GM10266 (cell line): ENCODE data around the gene WDR55.
"Not testable (repeated sequence)": the region's sequence is repeated elsewhere in the genome, so short reads cannot be mapped to it uniquely, and the experiment has no call there.

ENCODE experiments used
- DNase-seq: peaks from one replicate; pipeline ENCODE4 v3.0.0; 2012; ENCODE audit errors: extremely low spot score
- CTCF ChIP-seq: IDR thresholded peaks from 2 replicates; pipeline ENCODE4 v1.5.1; 2012; ENCODE audit warnings: mild to moderate bottlenecking, low read depth; ENCODE audit not compliant: control insufficient read depth, insufficient read depth; ENCODE audit errors: missing control alignments

Gene WDR55

GRCh38 chr5:140637371-140638100 lies 27.2 kb upstream of the WDR55 start:
- no peak for TF ChIP-seq CTCF
- no peak for DNase-seq

GRCh38 chr5:140638898-140639147 lies 25.9 kb upstream of the WDR55 start:
- DNase-seq = not testable (repeated sequence)

DNA sequence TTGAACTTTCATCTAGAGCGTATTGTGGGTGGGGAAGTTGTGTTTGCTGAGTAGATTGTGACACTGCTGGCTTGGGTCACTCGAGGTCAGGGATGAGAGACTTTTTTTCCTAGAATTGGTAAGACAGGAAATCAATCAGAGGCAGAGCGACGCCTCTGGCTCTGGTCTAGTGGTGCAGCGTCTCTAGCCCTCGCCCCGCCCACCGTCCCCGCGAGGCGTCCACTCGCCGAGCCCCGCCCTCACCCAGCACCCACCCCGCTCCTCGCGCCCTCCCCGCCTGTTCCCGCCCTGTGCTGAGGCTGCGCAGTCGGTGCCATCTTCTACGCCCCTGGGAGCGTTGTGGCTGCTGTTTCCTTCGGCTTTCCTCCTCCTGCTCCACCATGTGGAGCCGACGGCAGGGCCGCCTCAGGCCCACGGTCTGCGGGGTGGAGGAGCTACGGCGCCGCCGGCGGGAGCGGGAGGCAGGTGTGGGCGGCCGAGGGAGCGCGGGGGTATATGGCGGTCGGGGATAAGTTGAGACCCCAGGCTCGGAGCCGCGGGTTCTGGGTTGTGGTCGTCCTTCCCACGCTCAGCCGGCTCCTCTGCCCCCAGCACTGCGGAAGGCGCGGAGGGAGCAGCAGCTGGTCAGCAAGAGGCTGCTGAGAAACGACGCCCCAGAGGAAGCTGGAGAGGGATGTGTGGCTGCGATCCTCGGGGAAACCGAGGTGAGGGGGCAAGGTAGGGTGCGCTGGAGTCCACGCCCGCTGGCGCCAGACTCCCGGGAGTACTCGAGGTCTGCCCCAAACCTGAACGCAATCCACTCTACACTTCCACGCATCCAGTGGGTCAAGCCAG lies 25.3 kb upstream of the WDR55 start, which contains the start of gene TMCO6:
TMCO6 (plus strand) TSS at position 304 of the 834 bp plus-strand sequence; CDS start at position 381, 77 bp downstream.
- TF ChIP-seq CTCF = peak; percentile 62
- peak; percentile 98 for DNase-seq

- no peak for TF ChIP-seq CTCF
- no peak for DNase-seq
Observed at GRCh38 chr5:140641716-140642115, 23.0 kb upstream of the WDR55 start.

DNA sequence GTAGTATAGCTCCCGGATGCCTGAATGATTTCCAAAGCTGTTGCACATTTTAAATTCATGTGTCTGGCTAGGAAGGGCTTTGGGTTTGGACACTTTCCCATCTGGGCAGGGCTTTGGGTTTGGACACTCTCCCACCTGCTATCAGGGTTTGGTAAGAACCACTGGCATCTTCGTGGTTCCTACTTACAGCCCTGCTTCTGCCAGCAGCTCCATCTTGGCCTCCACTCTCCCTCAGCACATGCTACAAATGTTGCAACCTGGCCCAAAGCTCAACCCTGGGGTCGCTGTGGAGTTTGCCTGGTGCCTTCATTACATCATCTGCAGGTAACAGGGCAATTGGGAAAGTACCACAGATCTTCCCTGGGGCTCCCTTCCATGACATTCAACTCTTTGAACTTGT lies 22.0 kb upstream of the WDR55 start:
- DNase-seq = no peak
- TF ChIP-seq CTCF = no peak

GRCh38 chr5:140647042-140647419 lies 17.7 kb upstream of the WDR55 start:
- DNase-seq = peak; percentile 35
- TF ChIP-seq CTCF = no peak

DNA sequence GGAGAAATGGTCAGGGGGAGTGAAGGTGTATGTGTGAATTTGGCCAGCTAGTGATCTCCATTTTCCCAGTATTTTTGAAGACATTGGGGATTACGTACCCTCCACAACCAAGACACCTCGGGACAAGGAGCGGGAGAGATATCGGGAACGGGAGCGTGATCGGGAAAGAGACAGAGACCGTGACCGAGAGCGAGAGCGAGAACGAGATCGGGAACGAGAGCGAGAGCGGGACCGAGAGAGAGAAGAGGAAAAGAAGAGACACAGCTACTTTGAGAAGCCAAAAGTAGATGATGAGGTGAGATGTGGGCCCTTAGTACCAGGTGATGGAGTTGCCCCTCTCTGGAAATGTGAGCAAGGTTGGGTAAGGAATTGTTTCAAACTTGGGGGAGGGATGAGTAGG lies 5.8 kb upstream of the WDR55 start:
- TF ChIP-seq CTCF = no peak
- DNase-seq = no peak

DNA sequence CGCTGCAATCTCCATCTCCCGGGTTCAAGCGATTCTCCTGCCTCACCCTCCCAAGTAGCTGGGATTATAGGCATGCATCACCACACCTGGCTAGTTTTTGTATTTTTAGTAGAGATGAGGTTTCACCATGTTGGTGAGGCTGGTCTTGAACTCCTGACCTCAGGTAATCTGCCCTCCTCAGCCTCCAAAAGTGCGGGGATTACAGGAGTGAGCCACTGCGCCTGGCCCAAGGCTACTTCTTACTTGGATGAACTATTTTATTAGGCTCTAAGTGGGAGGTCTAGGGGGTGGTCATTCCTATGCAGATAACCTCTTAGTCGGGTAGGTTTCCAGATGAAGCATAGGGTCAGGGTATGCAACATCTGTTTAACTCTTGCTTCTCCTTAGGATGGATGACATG lies 4.3 kb upstream of the WDR55 start:
- DNase-seq = not testable (repeated sequence)
